ENCODE data around the gene VAC14.

The VAC14 gene

DNA sequence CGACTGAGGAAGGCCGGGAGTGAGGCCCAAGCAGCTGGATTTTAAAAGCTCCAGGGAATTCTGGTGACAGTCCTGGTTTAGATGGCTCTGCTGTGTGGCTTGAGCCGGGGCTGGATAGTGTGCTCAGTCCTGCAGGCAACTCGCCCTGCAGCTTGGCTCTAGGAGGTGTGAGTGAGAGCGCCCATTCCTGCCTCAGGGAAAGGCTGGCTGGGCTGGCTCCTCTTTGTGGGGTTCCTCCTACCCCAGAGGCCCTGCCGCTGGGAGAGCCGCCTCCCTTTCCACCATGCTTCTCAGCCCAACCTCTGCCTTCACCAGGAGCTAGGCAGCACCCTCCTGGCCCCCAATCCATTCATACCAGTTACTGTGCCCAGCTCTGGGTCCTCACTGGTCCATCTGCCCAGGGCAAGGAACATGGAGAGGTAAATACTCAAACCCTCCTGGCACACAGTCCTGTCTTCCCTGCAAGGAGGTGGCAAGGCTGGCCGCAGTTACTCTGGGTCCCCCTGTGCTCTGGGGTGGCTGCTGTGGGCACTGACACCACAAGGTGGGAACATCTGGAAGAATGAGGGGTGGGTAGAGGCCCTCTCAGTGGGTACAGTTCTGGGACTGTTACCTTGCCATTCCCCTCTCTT lies 47.1 kb downstream of the VAC14 start:
- Histone ChIP-seq H3K27ac (peak overlapping the region in 1 of 2 donors; percentile 43), H3K4me3 (no peak overlapping the region)
- DNase-seq (ENCODE audit: low spot score): no peak
- TF ChIP-seq, protein P1, sequence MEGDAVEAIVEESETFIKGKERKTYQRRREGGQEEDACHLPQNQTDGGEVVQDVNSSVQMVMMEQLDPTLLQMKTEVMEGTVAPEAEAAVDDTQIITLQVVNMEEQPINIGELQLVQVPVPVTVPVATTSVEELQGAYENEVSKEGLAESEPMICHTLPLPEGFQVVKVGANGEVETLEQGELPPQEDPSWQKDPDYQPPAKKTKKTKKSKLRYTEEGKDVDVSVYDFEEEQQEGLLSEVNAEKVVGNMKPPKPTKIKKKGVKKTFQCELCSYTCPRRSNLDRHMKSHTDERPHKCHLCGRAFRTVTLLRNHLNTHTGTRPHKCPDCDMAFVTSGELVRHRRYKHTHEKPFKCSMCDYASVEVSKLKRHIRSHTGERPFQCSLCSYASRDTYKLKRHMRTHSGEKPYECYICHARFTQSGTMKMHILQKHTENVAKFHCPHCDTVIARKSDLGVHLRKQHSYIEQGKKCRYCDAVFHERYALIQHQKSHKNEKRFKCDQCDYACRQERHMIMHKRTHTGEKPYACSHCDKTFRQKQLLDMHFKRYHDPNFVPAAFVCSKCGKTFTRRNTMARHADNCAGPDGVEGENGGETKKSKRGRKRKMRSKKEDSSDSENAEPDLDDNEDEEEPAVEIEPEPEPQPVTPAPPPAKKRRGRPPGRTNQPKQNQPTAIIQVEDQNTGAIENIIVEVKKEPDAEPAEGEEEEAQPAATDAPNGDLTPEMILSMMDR (IDR thresholded peaks at IDR 0.05): no peak

DNA sequence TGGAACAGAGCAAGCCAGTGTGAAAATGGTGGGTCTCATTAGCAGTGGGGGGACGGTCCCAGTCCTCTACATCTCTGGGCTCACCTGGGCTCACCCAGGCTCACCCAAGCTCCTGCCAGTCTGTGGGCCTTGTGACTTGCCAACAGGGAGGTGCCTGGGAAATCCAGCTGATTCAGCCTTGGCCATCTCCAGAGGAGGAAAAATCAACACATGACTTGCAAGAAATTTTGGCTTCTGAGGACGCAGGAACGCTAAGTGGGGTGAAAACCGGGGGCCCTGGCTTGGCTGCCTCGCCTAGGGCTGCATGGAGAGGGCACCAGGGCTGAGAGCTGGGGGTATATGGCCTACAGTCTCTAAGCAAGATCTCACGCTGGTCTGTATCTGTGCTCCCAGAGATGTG lies 47.7 kb downstream of the VAC14 start:
- Histone ChIP-seq H3K4me3 (no peak overlapping the region), H3K27ac (peak overlapping the region in 1 of 2 donors; percentile 43)
- no peak for DNase-seq (ENCODE audit: low spot score)
- TF ChIP-seq, protein P1 (IDR thresholded peaks at IDR 0.05): no peak

DNA sequence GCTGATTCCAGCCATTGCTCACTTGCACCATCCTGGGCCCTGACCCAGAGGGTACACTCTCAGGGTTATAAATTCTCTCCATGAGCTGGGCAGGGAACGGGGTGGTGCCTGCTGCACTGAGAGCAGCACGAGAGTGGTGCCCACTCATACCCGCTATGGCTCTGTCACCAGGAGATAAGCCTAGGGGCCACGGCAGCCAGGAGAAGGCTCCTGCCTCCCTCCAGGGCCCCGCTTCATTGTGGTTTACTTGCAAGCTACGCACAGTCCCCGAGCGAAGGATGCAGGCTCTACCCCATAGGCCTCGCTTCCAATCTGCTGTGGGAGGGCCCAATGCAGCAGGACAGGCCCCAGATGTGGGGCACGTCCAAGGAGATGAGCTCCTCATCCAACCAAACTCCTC lies 48.5 kb downstream of the VAC14 start:
- DNase-seq (ENCODE audit: low spot score): no peak
- H3K27ac ChIP-seq: no peak overlapping the region
- TF ChIP-seq, protein P1 (IDR thresholded peaks at IDR 0.05): no peak
- no peak overlapping the region for H3K4me3 ChIP-seq

DNA sequence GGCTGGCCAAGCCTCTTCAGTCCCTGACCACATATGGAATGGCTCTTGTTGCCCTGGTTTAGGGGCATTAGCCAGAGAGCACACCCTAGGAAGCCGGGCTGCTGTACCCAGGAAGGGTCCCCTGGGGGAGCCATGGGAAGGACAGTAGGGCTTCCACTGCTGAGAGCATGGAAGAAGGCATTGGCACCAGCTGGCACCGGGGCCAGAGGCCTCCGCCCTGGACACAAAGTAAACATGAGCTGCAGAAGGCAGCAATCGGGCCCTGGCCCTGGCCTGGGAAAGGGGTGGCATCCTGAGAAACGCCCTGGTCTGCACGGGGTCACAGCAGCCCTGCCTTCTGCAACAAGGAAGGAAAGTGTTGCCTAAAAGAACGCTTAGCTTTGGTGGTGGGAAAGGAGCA lies 49.4 kb downstream of the VAC14 start:
- DNase-seq (ENCODE audit: low spot score): no peak
- no peak overlapping the region for H3K4me3 ChIP-seq
- TF ChIP-seq, protein P1 (IDR thresholded peaks at IDR 0.05): no peak
- peak overlapping the region; percentile 27 to 59 for H3K27ac ChIP-seq

DNA sequence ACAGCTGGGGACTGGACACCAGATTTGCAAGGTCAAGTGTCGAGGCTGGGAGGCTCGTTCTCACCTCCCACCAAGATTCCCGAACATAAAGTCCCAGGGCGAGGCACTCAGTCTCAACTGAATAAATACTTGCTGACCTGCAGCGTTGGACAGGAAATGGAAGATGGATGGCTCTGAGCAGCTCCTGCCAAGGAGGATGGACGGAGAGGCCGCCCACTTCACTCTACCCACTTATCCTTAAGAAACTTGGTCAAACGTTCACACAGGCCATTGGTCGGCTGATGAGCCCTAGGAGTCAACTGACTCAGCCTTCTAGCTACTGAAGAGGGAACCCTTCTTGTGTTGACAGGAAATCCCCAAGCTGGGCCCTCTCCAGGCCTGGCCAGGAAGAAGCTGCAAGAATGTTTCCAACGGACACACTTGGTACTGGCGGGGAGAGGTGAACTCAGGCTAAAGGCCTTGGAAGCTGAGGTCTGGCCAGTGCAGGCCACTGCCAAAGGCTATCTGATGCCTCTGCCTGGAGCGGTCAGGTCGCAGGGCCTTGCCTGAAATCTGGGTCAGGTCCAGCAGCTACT lies 50.0 kb downstream of the VAC14 start:
- peak; percentile 87 for DNase-seq (ENCODE audit: low spot score)
- TF ChIP-seq, protein P1 (IDR thresholded peaks at IDR 0.05): no peak
- Histone ChIP-seq H3K4me3 (no peak overlapping the region), H3K27ac (peak overlapping the region; percentile 30 to 81)

DNA sequence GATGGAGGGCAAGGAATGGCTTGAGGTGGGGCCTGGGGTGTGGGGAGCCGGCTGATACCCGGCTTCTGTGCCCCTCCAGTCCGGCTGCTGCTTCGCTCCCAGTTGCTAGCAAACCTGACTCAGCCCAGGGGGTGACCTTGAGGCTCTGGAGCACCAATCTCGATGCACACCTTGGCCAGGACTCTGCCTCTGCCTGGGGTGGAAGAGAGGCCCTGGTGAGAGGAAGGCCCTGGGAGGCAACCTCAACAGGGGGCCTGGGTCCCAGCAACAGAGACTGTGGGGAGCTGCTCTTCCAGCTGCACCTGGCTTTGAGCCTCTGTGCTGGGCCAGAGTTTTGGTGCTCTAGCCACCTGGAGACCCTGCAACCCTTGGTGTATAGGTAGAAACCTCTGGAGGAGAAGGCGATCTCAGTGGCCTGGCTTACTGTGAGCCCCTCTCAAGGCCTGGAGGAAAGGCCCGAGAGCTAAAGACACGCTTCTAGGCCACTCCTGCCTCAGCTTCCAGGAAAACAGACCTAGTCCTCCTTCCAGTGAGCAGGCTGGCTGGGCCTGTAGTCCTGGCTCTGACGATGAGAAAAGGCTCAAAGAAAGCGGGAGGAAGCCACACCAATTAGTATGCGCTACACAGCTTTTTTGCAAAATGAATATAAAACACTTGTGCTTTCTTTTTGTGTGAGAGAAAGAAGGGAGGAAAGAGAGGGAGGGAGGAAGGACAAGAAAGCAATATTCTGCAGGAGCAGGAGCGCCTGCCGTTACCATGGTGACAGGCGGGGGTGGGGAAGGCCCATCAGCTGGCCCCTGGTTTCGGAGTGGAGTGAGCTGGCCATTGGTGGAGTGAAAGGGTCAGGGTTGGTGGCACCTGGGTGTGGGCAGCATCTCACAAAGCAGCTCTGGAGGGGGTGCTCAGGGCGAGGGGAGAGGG lies 51.0 kb downstream of the VAC14 start:
- no peak overlapping the region for H3K4me3 ChIP-seq
- DNase-seq (ENCODE audit: low spot score): no peak
- TF ChIP-seq, protein P1 (IDR thresholded peaks at IDR 0.05): no peak
- H3K27ac ChIP-seq: peak overlapping the region; percentile 30 to 81
